Measurements from ENCODE around the gene NT5C2.

Gene NT5C2

GRCh38 chr10:103096130-103096529 is 96.9 kb downstream of the NT5C2 start:
- no peak for TF ChIP-seq CTCF (IDR thresholded peaks at IDR 0.05; ENCODE audit: low read length, missing control alignments)
- no peak overlapping the region for H3K4me3 ChIP-seq (replicated peaks; ENCODE audit: low read depth, low read length)
- no peak for DNase-seq (ENCODE audit: low read depth)

GRCh38 chr10:103095005-103095404 is 98.1 kb downstream of the NT5C2 start:
- no peak for DNase-seq (ENCODE audit: low read depth)
- no peak overlapping the region for H3K4me3 ChIP-seq (replicated peaks; ENCODE audit: low read depth, low read length)
- TF ChIP-seq CTCF (IDR thresholded peaks at IDR 0.05; ENCODE audit: low read length, missing control alignments): no peak

GRCh38 chr10:103090911-103091310 is 102.2 kb downstream of the NT5C2 start:
- TF ChIP-seq CTCF (IDR thresholded peaks at IDR 0.05; ENCODE audit: low read length, missing control alignments): no peak
- no peak for DNase-seq (ENCODE audit: low read depth)
- no peak overlapping the region for H3K4me3 ChIP-seq (replicated peaks; ENCODE audit: low read depth, low read length)

- DNase-seq (ENCODE audit: low read depth): no peak
- TF ChIP-seq CTCF (IDR thresholded peaks at IDR 0.05; ENCODE audit: low read length, missing control alignments): no peak
- no peak overlapping the region for H3K4me3 ChIP-seq (replicated peaks; ENCODE audit: low read depth, low read length)
These were observed 103.6 kb downstream of the NT5C2 start for GRCh38 chr10:103089493-103089892.

GRCh38 chr10:103086799-103087198 is 106.3 kb downstream of the NT5C2 start:
- no peak for TF ChIP-seq CTCF (IDR thresholded peaks at IDR 0.05; ENCODE audit: low read length, missing control alignments)
- DNase-seq (ENCODE audit: low read depth): no peak
- H3K4me3 ChIP-seq (replicated peaks; ENCODE audit: low read depth, low read length): no peak overlapping the region

GRCh38 chr10:103086261-103086660 is 106.8 kb downstream of the NT5C2 start:
- TF ChIP-seq CTCF (IDR thresholded peaks at IDR 0.05; ENCODE audit: low read length, missing control alignments): no peak
- DNase-seq (ENCODE audit: low read depth): no peak
- H3K4me3 ChIP-seq (replicated peaks; ENCODE audit: low read depth, low read length): no peak overlapping the region

- no peak overlapping the region for H3K4me3 ChIP-seq (replicated peaks; ENCODE audit: low read depth, low read length)
- no peak for DNase-seq (ENCODE audit: low read depth)
- TF ChIP-seq CTCF (IDR thresholded peaks at IDR 0.05; ENCODE audit: low read length, missing control alignments): no peak
These were observed 109.1 kb downstream of the NT5C2 start for GRCh38 chr10:103083977-103084320.

All from fibroblast of pulmonary artery (primary cell).